Suprapubic skin (tissue), 4 donors: ENCODE results near the gene HMCES.

ENCODE experiments used
- CTCF ChIP-seq, 2 donors: fragments of 200-600 bp in 1 of 2; fragments of 450-650 bp in 1 of 2; sonication (generic) in 1 of 2; IDR thresholded peaks; one replicate each; pipeline ENCODE4 v1.5.1; 2016 to 2019; ENCODE audit warnings: antibody characterized with exemption in 2 of 2, mild to moderate bottlenecking in 1 of 2, moderate library complexity in 1 of 2
- POLR2A ChIP-seq, 2 donors: fragments of 450-650 bp; IDR thresholded peaks; one replicate each; pipeline ENCODE4 v1.6.1; 2017; ENCODE audit warnings: antibody characterized with exemption in 2 of 2, mild to moderate bottlenecking in 2 of 2, moderate library complexity in 2 of 2
- POLR2AphosphoS5 ChIP-seq, 3 donors: sonication (generic); formaldehyde crosslinking; IDR thresholded peaks; one replicate each; pipeline ENCODE4 v1.6.1; 2017; ENCODE audit warnings: antibody characterized with exemption in 3 of 3

- no peak for TF ChIP-seq POLR2AphosphoS5 (IDR thresholded peaks at IDR 0.05)
- no peak for TF ChIP-seq POLR2A (IDR thresholded peaks at IDR 0.05)
- no peak for TF ChIP-seq CTCF (IDR thresholded peaks at IDR 0.05)
These were observed 10.7 kb downstream of the HMCES start for GRCh38 chr3:129289201-129289921.
